ENCODE data around the gene TUBA4A. TPM values are rescaled to one million over a fixed set of nuclear protein-coding genes. Genes with fewer than 3 reads are reported as not detected.

TUBA4A gene
- total and polyA plus RNA-seq, 10 of the 15 experiments (the other 5 are each of a cell fraction or from before 2014, with no cell fraction given): 58.2 to 325 (median 134) TPM

- peak; percentile 12 for TF ChIP-seq MEF2B (IDR thresholded peaks at IDR 0.05; ENCODE audit: partially characterized antibody, poor library complexity, severe bottlenecking)
- no peak for TF ChIP-seq RUNX3 (IDR thresholded peaks at IDR 0.05; ENCODE audit: low read length)
- TF ChIP-seq ELK1 (IDR thresholded peaks at IDR 0.05; ENCODE audit: low read depth, low read length): no peak
- TF ChIP-seq SUZ12 (IDR thresholded peaks at IDR 0.05; ENCODE audit: unreplicated experiment): no peak
- no peak for TF ChIP-seq MTA2 (IDR thresholded peaks at IDR 0.05; ENCODE audit: low read depth)
Measured at GRCh38 chr2:219229305-219230058, 24.2 kb downstream of the TUBA4A start, which contains the start of the genes ANKZF1 and ATG9A (continued).

- in situ Hi-C loops (cut with MboI) (no loop called here), intact Hi-C loops (cut with micrococcal nuclease; ENCODE audit: unreplicated experiment) (loop anchor here (1.0 to 2.0 kb wide), 2 partner anchors 24 to 50 kb away; partner anchors contain the start of genes DNAJB2, TUBA4A and TUBA4B)
- ChIA-PET CTCF (interaction anchor here (0.7 to 2.8 kb wide), 9 partner anchors 9 to 899 kb away, joined by 3 to 16 read pairs (median 6); partner anchors contain the start of gene ZFAND2B), RAD21 (ENCODE audit: unreplicated experiment) (interaction anchor here (0.5 to 2.6 kb wide), 12 partner anchors 11 to 71 kb away, joined by 3 to 14 read pairs (median 4); partner anchors contain the start of genes ABCB6, GLB1L, STK16 and TUBA4A), POLR2A (interaction anchor here (0.6 to 3.5 kb wide), 14 partner anchors 8 to 343 kb away, joined by 3 to 45 read pairs (median 6); partner anchors contain the start of genes ABCB6, CNPPD1, DNAJB2 and DNPEP), SMC1A (ENCODE audit: uncharacterized antibody, unreplicated experiment) (interaction anchor here (2.2 to 2.7 kb wide), 4 partner anchors 10 to 22 kb away, joined by 8 to 22 read pairs (median 10); partner anchors contain the start of genes ABCB6, GLB1L, STK16 and TUBA4B)
- no peak for DNase-seq (ENCODE audit: low read depth, low spot score)
- H3K4me1 ChIP-seq (ENCODE audit: control insufficient read depth, insufficient read depth, low read length): peaks cover 15% of the 10 kb centered on the region
- peak overlapping the region; percentile 92 for H3K9ac ChIP-seq (ENCODE audit: control insufficient read depth, insufficient read depth, low read length)
- TF ChIP-seq MTA3 (IDR thresholded peaks at IDR 0.05; ENCODE audit: borderline replicate concordance, low read length): no peak
- TF ChIP-seq ASH2L (IDR thresholded peaks at IDR 0.05; ENCODE audit: borderline replicate concordance, low read depth): 0 out of 2 replicates have a peak, but pooled peaks have one; percentile 16
- peak; percentile 50; the same call in 1 of the 2 replicates for TF ChIP-seq NR2F1 (conservative IDR thresholded peaks at IDR 0.05)
- TF ChIP-seq BACH1 (IDR thresholded peaks at IDR 0.05; ENCODE audit: borderline replicate concordance): no peak
- peaks cover 44% of the 10 kb centered on the region for H3K79me2 ChIP-seq (ENCODE audit: control insufficient read depth, insufficient read depth, low read length)
- no peaks in the 10 kb centered on the region for H4K20me1 ChIP-seq (ENCODE audit: control insufficient read depth, insufficient read depth)
- H2AFZ ChIP-seq (ENCODE audit: control insufficient read depth, low read depth, low read length): peak overlapping the region; percentile 98
- no peaks in the 10 kb centered on the region for H3K9me3 ChIP-seq (replicated peaks; ENCODE audit: control insufficient read depth, insufficient read depth, low read length)
- FAIRE-seq: no peak
- ATAC-seq: peak; percentile 32; the same call in 2 of the 3 replicates
- H3K27me3 ChIP-seq (replicated peaks in 1 of 2; ENCODE audit: control insufficient read depth in 2 of 2, insufficient read depth in 2 of 2, low read length in 1 of 2): no peaks in the 10 kb centered on the region
- H3K27ac ChIP-seq (ENCODE audit: control insufficient read depth, insufficient read depth): peak overlapping the region; percentile 87
- peak overlapping the region; percentile 97 for H3K4me3 ChIP-seq
- H3K36me3 ChIP-seq (ENCODE audit: control insufficient read depth in 2 of 2, insufficient read depth in 2 of 2, low read length in 1 of 2): peaks cover 6 to 27% of the 10 kb centered on the region in 2 experiments
- under 1% methylated on average over 19 of the region's 19 CpGs for whole genome bisulfite sequencing (ENCODE audit: insufficient coverage, insufficient replicate concordance, low lambda C conversion rate, missing lambda C conversion rate)
- no TSS peak for BruUV-seq (replicated peaks)
- H3K4me2 ChIP-seq (ENCODE audit: control insufficient read depth, insufficient read depth): peak overlapping the region; percentile 38
Measured at GRCh38 chr2:219228911-219229304, 24.8 kb downstream of the TUBA4A start.

Measured in GM12878 (cell line).